CD4-positive, alpha-beta T cell (primary cell): Measurements from ENCODE around the gene SCG3. TPM values are rescaled to one million over a fixed set of nuclear protein-coding genes. Genes with fewer than 3 reads are reported as not detected.

ENCODE experiments used
- ATAC-seq: fragments of 200-7000 bp; cut with Tn5 transposase; one replicate; pipeline ENCODE4 v1.10.0; 2022; ENCODE audit warnings: mild to moderate bottlenecking; ENCODE audit not compliant: poor library complexity
- CTCF ChIA-PET: fragments of 350-600 bp; sonication (Branson Sonifier 250); formaldehyde crosslinking; loops from one replicate; lab custom pipeline; 2021; ENCODE audit warnings: antibody characterized with exemption, inconsistent platforms; lab: Charles Lee
- POLR2A ChIA-PET: fragments of 350-600 bp; sonication (Branson Sonifier 250); formaldehyde crosslinking; loops from one replicate; lab custom pipeline; 2021; ENCODE audit warnings: antibody characterized with exemption, inconsistent platforms; lab: Charles Lee
- DNase-seq, 14 experiments: peaks; one replicate each; pipeline ENCODE4 v3.0.0-alpha.2; 2013 to 2020; ENCODE audit warnings: mixed read lengths in 2 of 14
- H3K27ac ChIP-seq, 2 donors: one replicate each; pipeline versions ENCODE4 v1.5.1 to v1.7.0; 2013; ENCODE audit warnings: low read length in 2 of 2, low read depth in 1 of 2, mild to moderate bottlenecking in 1 of 2
- H3K27me3 ChIP-seq, 2 experiments: 1 replicate in 1 of 2; 2 replicates in 1 of 2; pipeline versions ENCODE4 v1.6.1 to v1.7.0; 2013; ENCODE audit warnings: low read length in 2 of 2, control low read depth in 1 of 2, mild to moderate bottlenecking in 1 of 2, moderate library complexity in 1 of 2; ENCODE audit not compliant: insufficient read depth in 2 of 2, control insufficient read depth in 1 of 2
- H3K36me3 ChIP-seq: one replicate; pipeline ENCODE4 v1.6.1; 2013; ENCODE audit warnings: low read length, control low read depth; ENCODE audit not compliant: insufficient read depth
- H3K4me1 ChIP-seq: one replicate; pipeline ENCODE4 v1.6.1; 2013; ENCODE audit warnings: low read length, control low read depth; ENCODE audit not compliant: insufficient read depth
- H3K4me3 ChIP-seq: one replicate; pipeline ENCODE4 v1.5.1; 2013; ENCODE audit warnings: mild to moderate bottlenecking, low read length, moderate library complexity
- H3K9me3 ChIP-seq, 2 experiments: 1 replicate in 1 of 2; 2 replicates in 1 of 2; pipeline versions ENCODE4 v1.6.1 to v1.7.0; 2013; ENCODE audit warnings: low read length in 2 of 2, mild to moderate bottlenecking in 2 of 2, control low read depth in 1 of 2, moderate library complexity in 1 of 2; ENCODE audit not compliant: control insufficient read depth in 1 of 2, insufficient read depth in 1 of 2
- H3K27ac Mint-ChIP-seq: one replicate; pipeline ENCODE4 v1.8.0; 2020; ENCODE audit warnings: mixed read lengths
- H3K27me3 Mint-ChIP-seq: one replicate; pipeline ENCODE4 v1.8.0; 2021; ENCODE audit warnings: mixed read lengths
- H3K36me3 Mint-ChIP-seq: one replicate; pipeline ENCODE4 v1.8.0; 2021; ENCODE audit warnings: low read depth, mixed read lengths
- H3K4me1 Mint-ChIP-seq: one replicate; pipeline ENCODE4 v1.8.0; 2021; ENCODE audit warnings: low read depth, mixed read lengths
- H3K4me3 Mint-ChIP-seq: one replicate; pipeline ENCODE4 v1.8.0; 2020; ENCODE audit warnings: mild to moderate bottlenecking, mixed read lengths
- H3K9me3 Mint-ChIP-seq: one replicate; pipeline ENCODE4 v1.8.0; 2020; ENCODE audit warnings: mixed read lengths
- intact Hi-C, 2 experiments: fragments of 100-400 bp; cut with DNase I in 1 of 2; cut with micrococcal nuclease in 1 of 2; formaldehyde crosslinking; loops; one replicate each; pipeline versions ENCODE4 v1.15.1 to v1.9.0; 2023 to 2025; cut with DNase I, micrococcal nuclease
- total RNA-seq, 174 experiments: library from RNA in 2 of 174; stranded (reverse) in 2 of 174; gene quantifications; one replicate each; pipeline ENCODE4 v1.2.3 and lab custom pipeline; 2021 to 2026
- TF ChIP-seq, protein P1 (sequence below): fragments of 200-600 bp; IDR thresholded peaks from one replicate; pipeline ENCODE4 v1.8.0; 2022; ENCODE audit warnings: antibody characterized with exemption, mild to moderate bottlenecking

The SCG3 gene
- total RNA-seq, 2 experiments from 2014 or later, result not detected

DNA sequence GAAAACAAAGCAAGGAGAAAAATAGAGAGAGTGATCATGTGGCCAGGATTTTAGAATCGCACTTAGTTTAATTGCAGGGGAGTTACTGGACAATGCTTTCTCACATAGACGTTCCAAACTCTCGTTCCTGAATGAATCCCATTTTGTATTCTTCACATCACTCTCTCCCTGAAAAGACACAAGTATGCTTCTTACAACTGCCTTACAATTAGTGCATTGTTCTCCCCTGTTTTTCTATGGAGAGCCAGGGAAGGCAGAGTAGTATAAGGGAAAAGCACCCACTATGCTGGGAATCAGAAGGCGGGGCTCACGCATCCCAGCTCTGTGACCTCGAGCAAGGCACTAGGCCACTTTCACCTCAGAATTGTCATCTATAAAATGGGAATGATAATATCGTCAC is 84.4 kb downstream of the SCG3 start:
- ChIA-PET POLR2A (no interaction called here), CTCF (no interaction called here)
- H3K4me1 ChIP-seq, result peaks cover 8% of the 10 kb centered on the region
- H3K27me3 Mint-ChIP-seq, result no peaks in the 10 kb centered on the region
- no peak overlapping the region for H3K27ac ChIP-seq
- no peak for ATAC-seq
- TF ChIP-seq, protein P1, sequence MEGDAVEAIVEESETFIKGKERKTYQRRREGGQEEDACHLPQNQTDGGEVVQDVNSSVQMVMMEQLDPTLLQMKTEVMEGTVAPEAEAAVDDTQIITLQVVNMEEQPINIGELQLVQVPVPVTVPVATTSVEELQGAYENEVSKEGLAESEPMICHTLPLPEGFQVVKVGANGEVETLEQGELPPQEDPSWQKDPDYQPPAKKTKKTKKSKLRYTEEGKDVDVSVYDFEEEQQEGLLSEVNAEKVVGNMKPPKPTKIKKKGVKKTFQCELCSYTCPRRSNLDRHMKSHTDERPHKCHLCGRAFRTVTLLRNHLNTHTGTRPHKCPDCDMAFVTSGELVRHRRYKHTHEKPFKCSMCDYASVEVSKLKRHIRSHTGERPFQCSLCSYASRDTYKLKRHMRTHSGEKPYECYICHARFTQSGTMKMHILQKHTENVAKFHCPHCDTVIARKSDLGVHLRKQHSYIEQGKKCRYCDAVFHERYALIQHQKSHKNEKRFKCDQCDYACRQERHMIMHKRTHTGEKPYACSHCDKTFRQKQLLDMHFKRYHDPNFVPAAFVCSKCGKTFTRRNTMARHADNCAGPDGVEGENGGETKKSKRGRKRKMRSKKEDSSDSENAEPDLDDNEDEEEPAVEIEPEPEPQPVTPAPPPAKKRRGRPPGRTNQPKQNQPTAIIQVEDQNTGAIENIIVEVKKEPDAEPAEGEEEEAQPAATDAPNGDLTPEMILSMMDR, result no peak
- intact Hi-C loops, result loop anchor here in 1 of 2 experiments (5.0 kb wide), 1 partner anchor 33 kb away; no protein-coding TSS in a partner anchor
- peaks cover 32% of the 10 kb centered on the region for H3K36me3 Mint-ChIP-seq
- no peaks in the 10 kb centered on the region for H3K27me3 ChIP-seq
- no peak overlapping the region for H3K4me3 Mint-ChIP-seq
- no peaks in the 10 kb centered on the region for H3K9me3 Mint-ChIP-seq
- no peaks in the 10 kb centered on the region for H3K9me3 ChIP-seq
- peaks cover 16% of the 10 kb centered on the region for H3K4me1 Mint-ChIP-seq
- H3K4me3 ChIP-seq, result no peak overlapping the region
- no peak for DNase-seq
- no peak overlapping the region for H3K27ac Mint-ChIP-seq
- peaks cover 10% of the 10 kb centered on the region for H3K36me3 ChIP-seq

DNA sequence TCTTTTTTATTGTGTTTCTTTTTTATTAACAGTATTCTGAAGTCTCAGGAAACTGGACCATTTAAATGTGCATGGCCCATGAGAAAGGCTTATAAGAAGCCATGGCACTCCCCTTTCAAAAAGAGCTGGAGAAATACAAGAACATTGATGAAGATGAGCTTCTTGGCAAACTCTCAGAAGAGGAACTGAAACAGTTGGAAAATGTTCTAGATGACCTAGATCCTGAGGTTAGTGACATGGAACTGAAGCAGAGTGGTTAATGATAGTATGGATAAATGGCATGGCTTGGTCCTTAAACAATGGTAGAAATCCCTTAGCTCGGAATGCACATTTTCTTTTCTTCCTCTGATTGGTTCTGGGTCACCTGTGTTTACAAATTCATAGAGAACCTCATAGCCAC is 85.0 kb downstream of the SCG3 start:
- H3K36me3 Mint-ChIP-seq, result peaks cover 36% of the 10 kb centered on the region
- H3K4me3 Mint-ChIP-seq, result no peak overlapping the region
- Histone ChIP-seq H3K9me3 (no peaks in the 10 kb centered on the region), H3K4me1 (peaks cover 8% of the 10 kb centered on the region), H3K4me3 (no peak overlapping the region), H3K27ac (no peak overlapping the region), H3K36me3 (peaks cover 10% of the 10 kb centered on the region), H3K27me3 (no peaks in the 10 kb centered on the region)
- ChIA-PET POLR2A (no interaction called here), CTCF (interaction anchor here (0.6 to 3.3 kb wide), 2 partner anchors 10 to 1088 kb away, joined by 3 to 26 read pairs; no protein-coding TSS in a partner anchor)
- no peaks in the 10 kb centered on the region for H3K9me3 Mint-ChIP-seq
- no peak for DNase-seq
- peaks cover 16% of the 10 kb centered on the region for H3K4me1 Mint-ChIP-seq
- intact Hi-C loops, result loop anchor here in 1 of 2 experiments (5.0 kb wide), 1 partner anchor 34 kb away; no protein-coding TSS in a partner anchor
- H3K27ac Mint-ChIP-seq, result no peak overlapping the region
- H3K27me3 Mint-ChIP-seq, result no peaks in the 10 kb centered on the region
- TF ChIP-seq, protein P1, result no peak
- ATAC-seq, result no peak

DNA sequence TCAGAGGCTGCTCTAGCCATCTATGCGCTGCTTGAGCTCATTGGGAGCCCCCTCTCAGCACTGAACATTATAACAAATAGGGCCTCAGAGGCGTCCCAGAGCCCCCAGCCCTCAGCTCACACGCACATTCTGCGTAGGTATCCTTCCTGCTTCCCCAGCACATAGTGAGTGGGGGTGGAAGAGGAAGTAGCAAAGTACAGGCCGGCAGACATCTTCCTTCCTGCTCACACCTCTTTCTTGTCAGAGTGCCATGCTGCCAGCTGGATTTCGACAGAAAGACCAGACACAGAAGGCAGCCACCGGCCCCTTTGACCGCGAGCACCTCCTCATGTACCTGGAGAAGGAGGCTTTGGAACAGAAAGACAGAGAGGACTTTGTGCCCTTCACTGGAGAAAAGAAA is 86.7 kb downstream of the SCG3 start:
- Mint-ChIP-seq H3K4me3 (no peak overlapping the region), H3K36me3 (peaks cover 45% of the 10 kb centered on the region), H3K4me1 (peaks cover 16% of the 10 kb centered on the region), H3K27me3 (no peaks in the 10 kb centered on the region), H3K9me3 (no peaks in the 10 kb centered on the region), H3K27ac (peak overlapping the region; percentile 80)
- intact Hi-C loops, result loop anchor here in 1 of 2 experiments (5.0 kb wide), 1 partner anchor 36 kb away; no protein-coding TSS in a partner anchor
- DNase-seq, result peak in 4 of 14 experiments; percentile 25 to 40 (median 34)
- ATAC-seq, result peak; percentile 78
- ChIA-PET CTCF (interaction anchor here (1.2 to 3.3 kb wide), 2 partner anchors 8 to 118 kb away, joined by 5 to 26 read pairs; no protein-coding TSS in a partner anchor), POLR2A (interaction anchor here (1.0 to 1.4 kb wide), 4 partner anchors 10 to 127 kb away, joined by 3 to 13 read pairs (median 4); partner anchors contain the start of gene LYSMD2)
- Histone ChIP-seq H3K36me3 (peaks cover 10% of the 10 kb centered on the region), H3K4me3 (no peak overlapping the region), H3K27ac (no peak overlapping the region), H3K4me1 (peaks cover 8% of the 10 kb centered on the region), H3K9me3 (no peaks in the 10 kb centered on the region), H3K27me3 (no peaks in the 10 kb centered on the region)
- TF ChIP-seq, protein P1, result no peak

Other genes with a start within 250 kb of the SCG3 start
- gene DMXL2, start 58.7 kb upstream of the SCG3 start, total RNA-seq, result 1 to 10 TPM; 4.7 to 5.5 TPM
- 10 to 100 TPM; 17.4 TPM for gene LYSMD2, start 56.2 kb downstream of the SCG3 start, total RNA-seq
- gene TMOD2, start 70.1 kb downstream of the SCG3 start, total RNA-seq, result 1 to 10 TPM; 5.6 to 6.9 TPM
- gene TMOD3, start 148.2 kb downstream of the SCG3 start, total RNA-seq, result 10 to 100 TPM; 37.6 to 39.0 TPM